Dermis blood vessel endothelial cell (primary cell): ENCODE measurements around the gene DAO. TPM values are rescaled to one million over a fixed set of nuclear protein-coding genes. Genes with fewer than 3 reads are reported as not detected.

Source experiments
- DNase-seq: peaks from one replicate; pipeline ENCODE4 v3.0.0; 2010
- total RNA-seq: library from RNA; depleted of rRNA; stranded (reverse); fragments of >200 nt; gene quantifications from 2 replicates; pipeline ENCODE4 v1.2.3, GENCODE V29; 2014

The DAO gene
- total RNA-seq, 1 donor from 2014 or later, result under 0.01 TPM

DNA sequence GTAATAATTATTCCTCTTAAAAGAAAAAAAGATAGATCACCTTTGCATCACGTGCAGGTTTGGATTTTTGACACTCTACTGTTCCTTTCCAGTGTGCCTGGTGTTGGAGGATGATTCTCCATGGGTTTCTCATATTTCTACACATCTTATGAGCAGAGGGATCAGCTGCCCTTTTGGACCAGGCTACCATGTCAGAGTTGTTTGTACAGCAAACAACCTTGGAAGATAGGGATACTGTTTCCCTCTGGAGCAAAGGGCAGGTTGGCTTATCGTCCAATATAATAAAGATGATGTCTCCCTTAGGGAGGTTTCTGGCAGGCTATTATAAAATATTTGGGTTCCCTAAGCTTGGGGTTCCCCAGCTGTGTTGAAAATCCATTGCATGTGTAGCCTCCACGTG lies 42.1 kb downstream of the DAO start:
- no peak for DNase-seq

DNA sequence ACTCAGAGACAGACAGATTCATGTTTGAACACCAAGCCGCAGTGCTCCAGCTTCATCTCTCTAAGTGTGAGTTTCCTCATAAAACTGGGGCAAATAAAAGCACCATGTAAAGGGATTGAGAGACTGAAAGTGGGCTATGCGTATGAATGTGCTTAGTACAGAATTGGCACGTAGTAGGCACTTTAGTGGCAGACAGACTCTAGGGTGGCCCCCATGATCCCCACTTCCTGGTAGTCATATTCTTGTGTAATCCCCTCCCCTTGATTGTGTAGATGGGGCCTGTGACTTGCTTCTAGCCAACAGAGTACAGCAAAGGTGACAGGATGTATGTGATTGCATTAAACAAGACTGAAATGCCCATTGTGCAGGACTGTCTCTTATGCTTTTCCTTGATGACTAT lies 43.0 kb downstream of the DAO start:
- DNase-seq, result no peak

DNA sequence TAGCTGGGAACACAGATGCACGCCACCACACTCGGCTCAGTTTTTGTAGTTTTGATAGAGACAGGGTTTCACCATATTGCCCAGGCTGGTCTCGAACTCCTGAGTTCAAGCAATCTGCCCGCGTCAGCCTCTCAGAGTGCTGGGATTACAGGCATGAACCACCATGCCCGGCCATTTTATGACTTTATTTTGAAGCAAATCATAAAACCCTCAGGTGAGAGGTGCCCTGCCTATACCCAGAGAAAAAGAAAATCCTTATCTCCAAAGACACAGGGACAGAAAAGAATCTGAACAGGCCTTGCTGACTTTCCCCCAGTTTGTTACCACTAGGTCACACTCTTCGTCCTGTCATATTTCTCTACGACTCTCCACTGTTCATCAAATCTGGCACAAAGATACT lies 48.8 kb downstream of the DAO start:
- no peak for DNase-seq

DNA sequence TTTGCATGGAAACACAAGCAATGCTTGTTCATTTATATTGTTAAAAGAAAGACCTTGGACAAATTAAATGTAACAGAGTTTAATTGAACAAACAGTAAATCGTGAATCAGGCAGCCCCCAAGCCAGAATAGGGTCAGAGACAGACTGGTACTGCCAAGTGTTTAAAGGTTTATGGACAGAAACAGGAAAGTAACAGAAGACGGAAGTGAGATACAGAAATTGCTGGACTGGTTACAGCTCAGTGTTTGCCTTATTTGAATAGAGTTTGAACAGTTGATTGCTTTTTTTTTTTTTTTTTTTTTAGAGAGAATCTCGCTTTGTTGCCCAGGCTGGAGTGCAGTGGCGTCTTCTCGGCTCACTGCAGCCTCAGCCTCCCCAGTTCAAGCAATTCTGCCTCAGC lies 50.3 kb downstream of the DAO start:
- DNase-seq, result peak; percentile 54

DNA sequence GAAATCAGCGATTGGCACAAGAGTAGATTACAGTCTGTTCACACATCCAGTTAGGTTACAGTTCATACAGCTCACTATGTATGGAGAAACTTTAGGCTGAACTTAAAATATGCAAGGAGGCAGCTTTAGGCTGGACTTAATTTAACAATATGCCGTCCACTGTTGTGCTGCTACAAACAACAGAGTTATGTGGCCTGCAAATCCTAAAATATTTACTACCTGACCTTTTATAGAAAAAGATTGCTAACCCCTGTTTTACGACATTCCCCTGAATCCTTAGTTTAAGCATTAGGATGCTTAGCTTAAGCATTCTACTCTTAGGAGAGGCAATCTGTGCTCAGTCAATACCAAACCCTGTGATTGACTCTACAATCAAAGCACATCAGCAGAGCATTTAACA lies 50.9 kb downstream of the DAO start:
- DNase-seq, result no peak

DNA sequence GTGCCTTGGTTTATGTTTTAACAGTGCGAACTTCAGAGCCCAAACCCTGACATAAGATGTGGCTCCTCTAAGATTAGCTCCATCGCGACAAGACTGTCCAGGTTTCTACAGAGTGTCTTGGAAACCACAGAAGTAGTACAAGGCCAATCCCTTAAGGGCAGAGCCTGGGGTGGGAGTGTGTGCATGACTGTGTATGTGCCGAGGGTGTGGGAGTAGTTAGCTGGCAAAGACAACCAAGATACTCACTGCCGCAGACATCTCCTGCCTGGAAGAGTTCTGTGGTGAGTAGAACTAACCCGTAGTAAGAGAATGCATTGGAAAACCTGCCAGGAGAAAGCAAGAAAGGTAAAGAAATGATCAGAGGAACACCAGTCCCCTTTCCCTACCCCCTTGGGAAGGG lies 54.1 kb downstream of the DAO start:
- DNase-seq, result no peak

DNA sequence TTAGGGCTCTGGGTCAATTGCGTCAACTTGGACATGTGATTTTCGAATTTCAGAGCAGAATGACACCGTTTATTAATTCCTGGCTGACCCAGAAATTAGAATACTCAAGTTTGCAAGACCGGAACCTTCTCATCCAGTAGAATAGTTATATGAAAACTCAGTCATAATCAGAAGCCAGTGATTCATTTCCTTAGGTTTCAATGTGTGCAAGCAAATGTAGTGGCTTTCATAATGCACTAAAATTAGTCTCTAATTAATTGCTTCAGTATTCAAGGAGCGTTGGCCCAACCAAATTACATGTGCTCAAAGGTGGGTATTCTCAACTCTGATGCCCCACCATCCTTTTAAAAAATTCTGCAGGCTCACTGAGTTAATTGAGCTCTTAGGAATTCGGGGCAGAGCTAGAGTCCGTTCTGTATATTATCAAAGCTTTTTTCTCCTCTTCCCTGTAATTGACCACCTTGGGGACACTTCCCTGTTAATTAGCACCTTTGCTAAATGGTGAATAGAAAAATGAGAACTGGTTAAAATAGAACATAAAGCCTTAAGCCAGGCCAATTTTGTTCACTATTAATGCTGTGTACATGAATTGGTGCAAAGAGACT lies 55.4 kb downstream of the DAO start:
- DNase-seq, result peak; percentile 44

DNA sequence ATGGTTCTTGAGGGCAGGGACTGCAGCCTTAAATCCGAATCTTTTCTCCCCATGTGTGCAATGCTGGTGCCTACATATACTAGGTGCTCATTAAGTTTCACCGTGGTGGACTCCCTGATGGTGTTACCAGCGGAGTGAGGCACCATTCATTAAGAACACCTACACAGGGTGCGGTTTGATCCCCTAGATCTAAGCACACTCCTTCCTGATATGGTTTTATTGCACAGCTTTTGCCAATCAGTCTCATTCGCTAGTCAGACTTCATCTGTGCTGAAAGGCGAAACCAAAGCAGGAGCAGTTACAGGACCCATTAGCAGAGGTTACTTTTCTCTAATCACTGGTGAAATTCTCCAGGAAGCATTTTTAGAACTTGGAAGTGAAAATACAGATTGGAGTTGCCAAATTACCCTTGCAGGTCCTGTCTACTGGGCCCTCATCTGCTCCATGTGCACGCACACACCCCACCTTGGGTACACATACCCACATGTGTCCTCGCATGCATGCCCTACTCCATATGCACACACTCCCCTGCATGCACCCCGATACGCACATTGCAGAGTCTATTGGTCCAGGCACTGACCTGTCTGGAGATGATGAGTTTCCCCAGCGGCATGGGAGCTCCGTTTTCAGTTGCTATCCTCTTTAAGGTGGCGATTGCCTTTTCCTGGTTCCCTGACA lies 58.5 kb downstream of the DAO start:
- no peak for DNase-seq

DNA sequence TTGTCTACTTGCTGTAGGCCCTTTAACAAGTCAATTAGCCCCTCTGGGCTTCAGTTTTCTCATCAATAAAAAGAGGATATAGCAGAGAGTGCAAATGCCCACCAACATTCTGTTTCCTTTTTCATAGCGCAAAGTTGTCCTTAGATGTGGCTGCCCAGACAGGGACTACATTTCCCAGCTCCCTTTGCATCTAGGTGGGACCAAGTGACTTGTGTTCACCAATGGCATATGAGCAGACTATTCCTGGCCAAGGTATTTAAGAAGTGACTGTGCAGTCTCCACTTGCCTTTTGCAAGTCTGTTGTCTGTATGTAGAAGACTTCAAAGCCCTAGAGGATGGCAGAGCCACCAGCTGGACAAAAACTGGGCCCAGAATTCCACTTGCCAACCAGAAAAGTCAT lies 59.7 kb downstream of the DAO start:
- DNase-seq, result peak; percentile 38

DNA sequence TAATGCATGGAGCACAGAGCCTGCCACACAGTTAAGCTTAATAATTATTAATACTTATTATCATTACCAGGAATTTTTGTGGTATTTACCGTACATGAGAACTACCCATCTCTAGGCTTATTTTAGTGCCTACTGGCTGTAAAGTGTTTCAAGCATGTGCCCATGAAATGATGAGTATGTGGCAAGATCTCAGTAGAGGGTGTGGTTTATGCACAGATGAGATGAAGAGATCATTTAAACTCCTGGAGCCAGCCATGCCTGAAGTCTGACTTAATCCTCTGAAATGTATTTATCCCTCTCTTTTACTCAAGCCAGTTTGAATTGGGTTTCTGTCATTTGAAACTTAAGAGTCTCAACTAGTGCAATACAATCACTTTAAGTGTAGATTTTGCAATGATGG lies 60.2 kb downstream of the DAO start:
- DNase-seq, result no peak

DNA sequence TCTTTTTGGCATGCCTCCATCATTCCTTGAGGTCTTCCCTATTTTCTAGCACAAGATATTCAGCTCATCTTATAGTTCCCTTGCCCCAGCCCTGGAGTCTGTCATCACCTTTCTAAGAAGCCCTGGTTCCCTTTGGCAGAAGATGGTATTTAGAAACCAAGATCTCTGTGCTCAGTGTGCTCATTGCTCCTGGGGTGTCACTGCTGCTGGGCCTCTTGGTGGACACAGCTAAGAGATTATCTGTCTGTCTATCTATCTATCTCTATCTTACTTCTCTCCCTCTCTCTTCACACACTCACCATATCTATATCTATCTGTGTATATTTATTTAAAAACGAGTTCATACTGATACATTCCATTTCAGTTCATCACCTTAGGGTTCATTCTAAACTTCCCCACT lies 67.2 kb downstream of the DAO start:
- DNase-seq, result no peak

DNA sequence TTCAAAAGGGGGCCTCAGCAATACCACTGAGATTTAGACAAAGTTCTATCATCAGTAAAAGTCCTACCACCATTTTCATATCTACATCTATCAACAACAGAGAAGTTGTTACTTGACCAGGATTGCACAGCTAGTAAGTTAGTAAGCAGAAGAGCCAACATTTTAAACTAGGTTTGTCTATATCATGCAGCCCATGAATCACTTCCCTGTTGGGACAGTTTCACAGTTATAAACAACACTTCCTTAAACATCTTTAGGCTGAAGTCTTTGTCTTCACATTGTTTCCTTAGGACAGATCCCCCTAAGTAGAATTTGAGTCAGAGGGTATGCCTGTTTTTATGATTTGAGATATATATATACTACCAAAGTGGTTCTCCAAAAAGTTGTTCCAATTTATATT lies 68.5 kb downstream of the DAO start:
- no peak for DNase-seq

DNA sequence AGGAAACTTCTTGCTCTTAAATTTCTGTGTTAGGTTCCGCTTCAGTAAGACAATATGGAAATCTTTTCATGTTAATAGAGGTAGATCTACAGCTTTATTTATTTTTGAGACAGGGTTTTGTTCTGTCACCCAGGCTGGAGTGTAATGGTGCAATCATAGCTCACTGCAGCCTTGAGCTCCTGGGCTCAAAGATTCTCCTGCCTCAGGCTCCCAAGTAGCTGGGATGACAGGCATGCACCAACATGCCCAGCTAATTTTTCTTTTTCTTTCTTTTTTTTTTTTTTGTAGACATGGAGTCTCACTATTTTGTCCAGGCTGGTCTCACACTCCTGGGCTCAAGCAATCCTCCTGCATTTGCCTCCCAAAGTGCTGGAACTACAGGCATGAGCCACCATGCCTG lies 70.1 kb downstream of the DAO start:
- DNase-seq, result no peak

Other genes with a start within 250 kb of the DAO start
- gene SELPLG, start 246.2 kb upstream of the DAO start, total RNA-seq, result 0.65 and 0.85 TPM in 2 replicates
- 131 and 213 TPM in 2 replicates for gene CORO1C, start 148.6 kb upstream of the DAO start, total RNA-seq
- 19.7 and 37.7 TPM in 2 replicates for gene SSH1, start 22.5 kb upstream of the DAO start, total RNA-seq
- not detected in 2 replicates for gene SVOP, start 141.0 kb downstream of the DAO start, total RNA-seq
- gene USP30, start 172.5 kb downstream of the DAO start, total RNA-seq, result 6.2 and 7.0 TPM in 2 replicates
- gene ALKBH2, start 213.4 kb downstream of the DAO start, total RNA-seq, result 5.5 and 8.0 TPM in 2 replicates
- 29.1 and 33.5 TPM in 2 replicates for gene UNG, start 217.5 kb downstream of the DAO start, total RNA-seq
- 6.0 and 8.8 TPM in 2 replicates for gene ACACB, start 236.5 kb downstream of the DAO start, total RNA-seq